Mesenteric fat pad (tissue), 1 donor: ENCODE data around the gene KDM1B. TPM values are rescaled to one million over a fixed set of nuclear protein-coding genes. Genes with fewer than 3 reads are reported as not detected.
"Not testable (repeated sequence)": the region's sequence is repeated elsewhere in the genome, so short reads cannot be mapped to it uniquely, and the experiment has no call there.

ENCODE experiments used
- DNase-seq: peaks from one replicate; pipeline ENCODE4 v3.0.0-alpha.2; 2020; ENCODE audit warnings: low spot score
- total RNA-seq: library from RNA; stranded (reverse); fragmentation: NEBNext Ultra II Directional; extraction: Animal tissue kit (Norgen Biotek cat#: 25700); gene quantifications from one replicate; pipeline ENCODE4 v1.2.1, GENCODE V29; 2021
- donor health status: DM: yes; HTN: yes; CAD: no.

KDM1B gene
- total RNA-seq, 1 donor from 2014 or later = 13.3 TPM

GRCh38 chr6:18228590-18228989 is 73.4 kb downstream of the KDM1B start:
- DNase-seq = not testable (repeated sequence)

DNA sequence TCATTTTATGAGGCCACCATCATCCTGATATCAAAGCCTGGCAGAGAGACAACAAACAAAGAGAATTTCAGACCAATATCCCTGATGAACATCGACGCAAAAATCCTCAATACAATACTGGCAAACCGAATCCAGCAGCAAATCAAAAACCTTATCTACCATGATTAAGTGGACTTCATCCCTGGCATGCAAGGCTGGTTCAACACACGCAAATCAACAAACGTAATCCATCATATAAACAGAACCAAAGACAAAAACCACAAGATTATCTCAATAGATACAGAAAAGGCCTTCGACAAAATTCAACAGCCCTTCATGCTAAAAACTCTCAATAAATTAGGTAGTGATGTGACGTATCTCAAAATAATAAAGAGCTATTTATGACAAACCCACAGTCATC is 76.6 kb downstream of the KDM1B start:
- DNase-seq = not testable (repeated sequence)

- not testable (repeated sequence) for DNase-seq
Measured at GRCh38 chr6:18233770-18234169, 78.5 kb downstream of the KDM1B start.

DNA sequence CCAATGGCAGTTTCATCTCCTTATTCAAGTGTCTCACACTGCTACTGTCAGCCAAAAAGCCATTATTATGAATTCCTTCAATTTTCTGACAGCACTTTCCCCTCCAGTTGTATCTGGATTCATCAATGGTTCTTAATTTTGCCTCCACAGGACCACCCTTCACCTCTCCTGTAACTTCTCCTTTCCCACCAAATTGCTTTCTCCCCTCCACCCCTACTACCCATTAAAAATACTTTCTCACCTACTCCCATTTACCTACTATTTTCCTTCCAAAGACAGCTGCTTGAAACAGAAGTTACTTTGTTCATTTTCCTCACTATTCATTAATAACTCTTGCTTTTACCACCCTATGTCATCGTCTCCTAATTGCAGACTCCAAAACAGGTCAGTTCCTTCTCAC is 79.3 kb downstream of the KDM1B start:
- no peak for DNase-seq

DNA sequence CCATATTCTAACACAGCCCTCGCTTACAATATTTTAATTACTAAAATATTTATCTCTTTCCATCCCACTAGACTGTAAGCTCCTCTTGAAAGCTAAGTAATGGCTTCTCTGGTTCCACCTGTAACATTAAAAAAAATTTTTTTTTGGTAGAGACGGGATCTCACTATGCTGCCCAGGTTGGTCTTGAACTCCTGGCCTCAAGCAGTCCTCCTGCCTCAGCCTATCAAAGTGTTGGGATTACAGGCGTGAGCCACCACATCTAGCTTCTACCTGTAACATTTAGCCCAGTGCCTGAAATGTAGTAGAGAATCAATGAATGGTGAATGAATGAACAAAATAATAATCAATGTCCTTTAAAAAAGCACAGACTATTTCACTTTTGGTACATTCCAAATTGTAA is 80.3 kb downstream of the KDM1B start:
- no peak for DNase-seq

GRCh38 chr6:18237167-18237566 is 81.9 kb downstream of the KDM1B start:
- DNase-seq = no peak

- DNase-seq = no peak
Measured at GRCh38 chr6:18240230-18240629, 85.0 kb downstream of the KDM1B start.

GRCh38 chr6:18241208-18242038 is 86.2 kb downstream of the KDM1B start:
- DNase-seq = no peak

DNA sequence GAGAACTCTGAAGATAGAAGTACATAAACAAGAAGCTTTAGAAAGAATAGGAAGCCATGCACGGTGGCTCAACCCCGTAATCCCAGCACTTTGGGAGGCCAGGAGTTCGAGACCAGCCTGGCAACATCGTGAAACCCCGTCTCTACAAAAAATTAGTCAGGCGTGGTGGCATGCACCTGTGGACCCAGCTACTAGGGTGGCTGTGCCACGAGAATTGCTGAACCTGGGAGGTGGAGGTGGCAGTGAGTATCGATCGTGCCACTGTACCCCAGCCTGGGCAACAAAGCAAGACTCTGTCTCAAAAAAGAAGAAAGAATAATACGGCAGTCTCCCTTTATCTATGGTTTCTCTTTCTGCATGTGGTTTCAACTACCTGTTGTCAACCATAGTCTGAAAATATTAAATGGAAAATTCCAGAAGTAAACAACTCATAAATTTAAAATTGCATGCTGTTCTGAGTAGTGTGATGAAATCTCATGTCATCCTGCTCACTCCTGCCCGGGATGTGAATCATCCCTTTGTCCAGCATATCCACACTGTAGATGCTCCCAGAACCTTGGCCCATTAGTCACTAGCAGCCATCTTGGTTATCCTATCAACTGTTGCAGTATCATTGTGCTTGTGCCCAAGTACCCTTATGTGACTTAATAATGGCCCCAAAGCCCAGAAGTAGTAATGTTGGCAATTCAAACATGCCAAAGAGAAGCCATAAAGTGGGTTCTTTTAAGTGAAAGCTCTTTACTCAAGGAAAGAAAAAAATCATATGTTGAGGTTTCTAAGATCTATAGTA is 87.0 kb downstream of the KDM1B start:
- no peak for DNase-seq

GRCh38 chr6:18243302-18243893 is 88.2 kb downstream of the KDM1B start:
- no peak for DNase-seq

DNA sequence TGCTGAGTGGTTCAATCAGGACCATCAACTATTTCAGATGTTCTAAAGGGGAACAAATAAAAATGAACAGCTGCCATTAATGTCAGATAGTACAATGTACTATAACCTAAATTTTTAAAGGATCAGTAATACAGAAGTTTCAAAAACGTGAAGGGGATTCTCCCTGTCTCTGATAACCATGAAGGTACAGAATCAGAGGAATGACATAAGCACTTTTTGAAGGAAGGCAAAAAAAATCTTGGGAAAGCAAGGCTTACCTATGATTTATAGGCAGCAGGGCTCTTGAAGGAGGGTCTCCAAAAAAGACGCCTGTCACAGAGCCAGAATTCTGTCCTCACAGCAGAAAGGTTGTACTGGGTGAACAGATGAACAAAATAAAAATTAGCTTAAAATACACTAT is 89.0 kb downstream of the KDM1B start:
- no peak for DNase-seq

GRCh38 chr6:18245079-18245478 is 89.9 kb downstream of the KDM1B start:
- DNase-seq = no peak

GRCh38 chr6:18245642-18246041 is 90.4 kb downstream of the KDM1B start:
- no peak for DNase-seq

GRCh38 chr6:18246205-18246604 is 91.0 kb downstream of the KDM1B start:
- DNase-seq = no peak

DNA sequence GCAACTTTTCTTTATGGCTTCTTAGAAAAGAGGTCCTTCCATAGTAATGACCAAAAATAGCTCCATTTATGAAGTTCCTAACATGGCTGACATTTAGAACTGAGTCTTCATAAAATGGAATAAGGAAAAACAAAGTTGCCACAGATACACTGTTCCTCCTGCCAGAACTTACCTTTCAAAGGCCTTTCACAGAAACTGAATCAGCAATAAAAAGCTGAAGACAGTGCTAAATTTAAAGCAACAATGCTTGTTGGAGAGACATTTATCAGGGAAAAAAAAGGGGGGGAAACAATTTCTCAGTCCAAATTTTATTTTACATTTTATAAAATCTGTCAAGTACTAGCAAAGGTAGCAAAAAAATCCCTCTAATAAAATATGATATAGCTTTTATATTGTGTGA is 91.8 kb downstream of the KDM1B start:
- DNase-seq = no peak

- DNase-seq = no peak
Measured at GRCh38 chr6:18248698-18249097, 93.5 kb downstream of the KDM1B start.

DNA sequence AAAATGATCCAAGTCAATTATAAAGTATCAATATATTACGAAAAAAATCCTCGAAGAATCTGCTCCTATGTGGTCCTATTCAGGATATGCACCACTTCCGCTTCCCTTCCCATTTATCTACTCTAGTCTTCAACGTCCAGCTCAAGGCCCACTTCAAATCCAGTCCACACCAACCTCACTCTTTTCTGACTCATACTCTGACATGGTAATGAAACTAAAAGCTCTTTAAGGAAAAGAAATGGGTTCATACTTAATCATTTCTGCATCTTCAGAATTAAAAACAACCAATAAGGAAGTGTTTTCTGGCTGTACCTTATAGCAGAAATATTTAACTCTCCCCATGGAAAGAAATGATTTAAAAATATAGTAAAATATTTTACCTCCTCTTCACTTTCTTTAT is 94.0 kb downstream of the KDM1B start:
- no peak for DNase-seq

DNA sequence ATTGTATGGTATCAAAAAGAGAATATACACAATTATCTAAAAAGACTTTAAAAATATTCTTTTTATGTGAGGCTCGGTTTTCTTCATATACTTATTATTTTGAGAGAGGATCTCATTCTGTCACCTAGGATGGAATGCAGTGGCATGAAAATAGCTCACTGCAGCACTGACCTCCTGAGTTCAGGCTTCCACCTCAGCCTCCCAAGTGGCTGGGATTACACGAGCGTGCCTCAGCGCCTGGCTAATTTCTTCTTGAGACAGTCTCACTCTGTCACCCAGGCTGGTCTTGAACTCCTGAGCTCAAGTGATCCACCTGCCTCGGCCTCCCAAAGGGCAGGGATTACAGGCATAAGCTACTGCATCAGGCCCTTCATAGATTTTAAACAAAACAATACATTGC is 98.4 kb downstream of the KDM1B start:
- DNase-seq = no peak

DNA sequence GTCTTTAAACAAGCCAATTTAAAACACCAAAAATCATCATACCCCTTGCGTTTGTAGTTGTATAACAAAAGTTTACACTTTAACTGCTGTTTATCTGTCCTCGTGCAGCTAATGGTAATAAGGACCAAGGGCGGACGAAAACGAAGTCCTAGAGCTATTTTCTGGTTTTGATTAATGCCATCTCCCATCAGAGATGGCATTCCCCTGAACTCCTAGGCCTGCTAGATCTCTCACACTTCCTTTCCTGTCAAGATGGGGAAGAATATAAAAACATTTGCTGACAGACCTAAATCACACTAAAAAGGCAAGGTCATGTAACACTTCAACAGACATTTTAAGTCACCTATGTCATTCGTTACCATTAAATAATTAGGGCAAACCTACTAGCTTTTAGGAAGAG is 99.6 kb downstream of the KDM1B start:
- DNase-seq = no peak

GRCh38 chr6:18259675-18260447 is 104.6 kb downstream of the KDM1B start:
- DNase-seq = no peak

DNA sequence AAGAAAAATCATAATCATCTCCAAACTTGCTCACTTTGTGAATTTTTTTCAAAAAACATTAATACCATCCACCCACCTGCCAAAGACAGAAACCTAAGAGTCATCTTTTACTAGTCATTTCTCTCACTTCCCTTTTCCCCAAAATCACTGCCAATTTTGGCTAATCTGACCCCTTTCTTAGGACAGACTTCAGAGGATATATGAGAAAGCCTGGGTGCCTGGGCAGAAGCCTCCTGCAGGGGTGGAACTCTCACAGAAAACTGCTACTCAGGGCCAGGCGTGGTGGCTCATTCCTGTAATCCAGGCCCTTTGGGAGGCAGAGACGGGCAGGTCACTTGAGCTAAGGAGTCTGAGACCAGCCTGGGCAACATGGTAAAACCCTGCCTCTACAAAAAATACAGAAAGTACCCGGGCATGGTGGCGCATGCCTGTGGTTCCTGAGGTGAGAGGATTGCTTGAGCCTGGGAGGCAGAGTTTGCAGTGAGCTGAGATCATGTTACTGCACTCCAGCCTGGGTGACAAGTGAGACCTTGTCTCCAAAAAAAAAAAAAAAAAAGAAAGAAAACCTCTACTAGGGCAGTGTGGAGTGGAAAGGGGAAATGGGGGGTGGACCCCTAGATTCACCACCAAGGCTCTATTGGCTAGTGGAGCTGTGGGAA is 105.4 kb downstream of the KDM1B start:
- DNase-seq = no peak
